ENCODE measurements around the gene FHL1. TPM values are rescaled to one million over a fixed set of nuclear protein-coding genes. Genes with fewer than 3 reads are reported as not detected.
"Not testable (repeated sequence)": the region's sequence is repeated elsewhere in the genome, so short reads cannot be mapped to it uniquely, and the experiment has no call there.

Gene FHL1
- total RNA-seq, 1 donor from 2014 or later: 18.7 TPM

DNA sequence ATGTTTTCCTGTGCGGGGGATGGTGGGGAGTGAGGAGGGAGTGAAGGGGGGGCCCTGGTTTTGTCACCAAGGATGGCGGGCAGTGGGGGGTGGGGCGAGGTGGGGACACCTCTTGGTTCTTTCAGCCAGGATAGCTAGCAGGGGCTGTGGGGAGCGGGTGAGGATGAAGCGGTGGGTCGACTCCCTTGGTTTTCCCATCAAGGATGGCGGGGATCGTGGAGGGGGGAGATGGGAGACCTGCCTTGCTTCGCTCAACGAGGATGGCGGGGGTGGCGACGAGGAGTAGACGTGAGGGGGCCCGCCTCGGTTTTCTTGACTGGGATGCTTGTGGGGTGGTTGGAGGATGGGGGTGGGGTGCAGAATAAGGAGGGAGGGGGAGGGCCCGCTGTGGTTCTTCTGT, 643 bp downstream of the FHL1 start:
- no peak for ATAC-seq

GRCh38 chrX:136148391-136148790, 1.1 kb downstream of the FHL1 start:
- ATAC-seq: no peak

DNA sequence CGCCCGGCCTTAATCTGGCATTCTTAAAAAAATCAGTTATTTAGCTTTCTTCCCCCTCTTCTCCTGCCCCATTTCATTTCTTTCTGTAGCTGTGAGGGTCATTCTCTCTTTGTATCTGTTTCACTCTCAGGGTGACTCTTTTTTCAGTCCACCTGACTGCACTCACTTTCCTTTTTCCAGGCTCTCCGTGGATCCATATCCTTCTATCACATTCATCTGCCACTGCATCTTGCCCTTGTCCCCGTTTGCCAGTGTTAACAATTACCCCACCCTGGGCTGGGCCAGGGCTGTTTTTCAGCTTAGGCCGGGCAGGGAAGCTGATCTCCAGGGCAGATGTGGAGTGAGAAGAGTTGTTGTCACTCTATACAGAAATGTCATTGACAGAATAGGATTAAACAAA, 7.7 kb downstream of the FHL1 start:
- ATAC-seq: no peak

GRCh38 chrX:136156560-136157117, 9.3 kb downstream of the FHL1 start:
- no peak for ATAC-seq

GRCh38 chrX:136157187-136157586, 9.9 kb downstream of the FHL1 start:
- no peak for ATAC-seq

DNA sequence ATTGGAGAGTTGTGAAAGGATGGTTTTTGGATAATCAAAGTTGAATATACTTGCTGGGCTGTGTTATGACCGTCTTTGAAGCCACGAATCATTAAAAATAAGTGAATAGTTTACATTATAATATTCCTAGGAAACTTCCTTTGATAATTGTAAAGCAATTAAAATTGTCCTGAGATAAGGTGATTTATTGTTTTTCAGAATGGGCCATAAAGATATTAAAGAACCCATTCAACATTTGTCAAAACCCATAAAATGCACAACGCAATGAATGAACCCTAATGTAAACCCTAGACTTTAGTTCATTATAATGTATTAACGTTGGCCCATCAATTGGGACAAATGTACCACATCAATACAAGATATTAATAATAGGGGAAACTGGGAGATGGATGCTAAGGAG, 11.4 kb downstream of the FHL1 start:
- ATAC-seq: no peak

- no peak for ATAC-seq
Measured at GRCh38 chrX:136159611-136160025, 12.3 kb downstream of the FHL1 start.

GRCh38 chrX:136162827-136163570, 15.7 kb downstream of the FHL1 start:
- peak; percentile 77 for ATAC-seq

DNA sequence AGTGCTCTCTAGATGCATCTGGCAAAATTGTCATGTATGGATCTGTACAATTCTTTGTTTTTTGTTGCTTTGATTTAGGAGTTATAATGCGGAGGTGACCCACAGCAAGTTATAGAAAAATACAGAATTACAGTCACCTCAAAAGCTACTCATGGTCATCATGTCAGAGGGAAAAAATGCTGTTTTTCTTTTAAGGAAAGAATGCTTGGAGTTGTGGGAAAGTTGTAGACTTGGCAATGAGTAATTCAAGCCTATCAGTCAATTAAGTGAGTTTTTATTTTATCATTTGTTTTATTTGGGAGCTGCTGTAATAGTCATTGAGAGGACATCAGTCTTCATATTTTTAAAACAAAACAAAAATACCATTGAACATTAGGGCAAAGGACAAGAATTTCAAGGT, 16.4 kb downstream of the FHL1 start:
- no peak for ATAC-seq

- ATAC-seq: no peak
Measured at GRCh38 chrX:136165406-136165805, 18.1 kb downstream of the FHL1 start.

- ATAC-seq: no peak
Measured at GRCh38 chrX:136166221-136166855, 19.0 kb downstream of the FHL1 start.

DNA sequence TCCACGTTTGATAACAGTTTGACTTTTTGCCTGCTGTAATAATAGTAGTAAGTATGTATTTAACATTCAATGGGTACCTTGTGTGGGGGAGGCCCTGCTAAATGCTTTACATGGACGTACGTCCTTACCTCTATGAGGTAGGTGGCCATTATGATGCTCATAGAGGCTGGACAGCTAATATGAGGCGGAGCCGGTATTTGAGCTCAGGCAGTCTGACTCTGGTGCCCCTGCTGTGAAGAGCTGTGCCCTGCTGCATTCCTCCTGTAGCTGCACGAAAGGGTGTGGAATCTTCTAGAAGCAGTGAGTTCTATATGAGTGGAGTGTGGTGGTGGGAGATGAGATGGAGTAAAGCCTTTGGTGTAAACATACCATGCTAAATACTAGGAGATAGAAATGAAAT, 20.7 kb downstream of the FHL1 start:
- not testable (repeated sequence) for ATAC-seq

GRCh38 chrX:136168929-136169735, 21.8 kb downstream of the FHL1 start:
- ATAC-seq: no peak

GRCh38 chrX:136170139-136170800, 22.9 kb downstream of the FHL1 start:
- no peak for ATAC-seq

DNA sequence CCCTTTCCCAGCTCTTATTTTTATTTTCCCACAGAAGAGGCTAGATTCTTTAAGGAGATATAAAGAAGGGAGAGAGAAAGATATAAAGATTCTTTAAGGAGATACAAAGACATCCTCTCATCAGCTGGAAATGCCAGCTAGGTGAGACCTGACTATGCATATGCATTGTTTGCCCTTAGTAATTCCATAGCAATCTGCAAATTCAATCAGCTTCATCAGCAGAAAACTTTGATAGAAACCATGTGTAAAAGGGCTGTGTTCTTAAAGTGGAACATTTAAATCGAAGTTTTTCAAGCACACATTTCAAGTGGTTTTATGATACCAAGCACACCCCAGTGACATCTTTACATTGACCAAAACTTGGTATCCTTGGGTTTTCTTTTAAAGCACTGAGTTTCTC, 24.1 kb downstream of the FHL1 start:
- no peak for ATAC-seq

- no peak for ATAC-seq
Measured at GRCh38 chrX:136176399-136176825, 29.1 kb downstream of the FHL1 start.

GRCh38 chrX:136179133-136179532, 31.8 kb downstream of the FHL1 start:
- no peak for ATAC-seq

DNA sequence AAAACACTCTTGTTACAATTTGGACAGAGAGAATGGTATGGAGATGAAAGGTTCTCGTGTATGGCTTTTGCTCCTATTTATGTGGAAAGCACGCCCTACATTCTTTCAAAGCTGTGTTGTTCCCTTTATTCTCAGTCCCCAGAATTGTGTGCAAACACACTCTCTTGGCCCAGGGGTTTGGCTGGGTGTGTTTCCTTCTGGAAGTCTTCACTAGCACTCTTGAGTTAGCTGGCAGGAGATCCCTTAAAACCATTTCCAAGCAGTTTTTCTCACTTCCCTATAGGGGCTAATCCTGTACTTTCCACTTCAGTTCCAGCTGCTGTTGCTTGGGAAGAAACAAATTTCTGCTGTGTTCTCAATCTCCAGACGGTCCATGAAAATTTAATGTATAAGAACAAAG, 35.1 kb downstream of the FHL1 start:
- ATAC-seq: no peak

- ATAC-seq: no peak
Measured at GRCh38 chrX:136183172-136183571, 35.8 kb downstream of the FHL1 start.

DNA sequence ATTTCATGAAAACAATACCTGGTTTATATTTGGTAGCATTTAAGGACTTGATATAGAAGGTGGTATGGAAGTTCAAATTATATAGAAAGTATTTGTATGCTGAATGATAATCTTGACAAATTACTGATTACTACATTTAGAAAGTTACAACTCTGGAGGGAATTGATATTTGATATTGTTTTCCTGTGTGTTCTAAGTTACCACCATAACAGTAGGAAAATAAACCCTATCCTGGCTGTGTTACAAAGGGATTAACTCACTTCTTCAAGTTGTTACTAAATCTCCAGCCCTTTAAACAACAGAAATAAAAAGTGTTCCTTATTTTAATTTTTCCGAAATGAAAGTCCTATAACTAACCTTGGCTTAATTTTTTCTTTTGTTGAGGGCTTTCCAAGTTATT, 36.6 kb downstream of the FHL1 start:
- ATAC-seq: no peak

GRCh38 chrX:136185401-136186022, 38.2 kb downstream of the FHL1 start:
- ATAC-seq: no peak

GRCh38 chrX:136186023-136186413, 38.7 kb downstream of the FHL1 start:
- ATAC-seq: no peak

All from esophagus mucosa (tissue), 1 donor.